Smooth muscle cell (in vitro differentiated cells): ENCODE measurements around the gene CCDC81. TPM values are rescaled to one million over a fixed set of nuclear protein-coding genes. Genes with fewer than 3 reads are reported as not detected.

Source experiments
- DNase-seq: peaks from one replicate; lab custom pipeline; 2025; ENCODE audit not compliant: unreplicated experiment; lab: John Stamatoyannopoulos, UW
- H2AFZ ChIP-seq: fragments of 200-600 bp; sonication (generic); 2 replicates; pipeline ENCODE4 v1.6.0; 2016; ENCODE audit warnings: antibody characterized with exemption, low read depth, mild to moderate bottlenecking
- H3F3A ChIP-seq: fragments of 200-600 bp; sonication (generic); 2 replicates; pipeline ENCODE4 v1.6.0; 2017; ENCODE audit warnings: antibody characterized with exemption, low read depth
- H3K27ac ChIP-seq: fragments of 200-600 bp; sonication (generic); 2 replicates; pipeline ENCODE4 v1.5.1; 2016; ENCODE audit warnings: low read depth, mild to moderate bottlenecking
- H3K27me3 ChIP-seq: fragments of 200-600 bp; sonication (generic); 2 replicates; pipeline ENCODE4 v1.6.1; 2016; ENCODE audit warnings: low read depth, mild to moderate bottlenecking
- H3K36me3 ChIP-seq: fragments of 200-600 bp; sonication (generic); 2 replicates; pipeline ENCODE4 v1.5.1; 2016; ENCODE audit warnings: low read depth
- H3K4me1 ChIP-seq: fragments of 200-600 bp; sonication (generic); 2 replicates; pipeline ENCODE4 v1.5.1; 2016; ENCODE audit warnings: low read depth
- H3K4me2 ChIP-seq: fragments of 200-600 bp; sonication (generic); 2 replicates; pipeline ENCODE4 v1.6.0; 2016; ENCODE audit warnings: mild to moderate bottlenecking
- H3K4me3 ChIP-seq: fragments of 200-600 bp; sonication (generic); 2 replicates; pipeline ENCODE4 v1.5.1; 2016; ENCODE audit warnings: mild to moderate bottlenecking
- H3K79me2 ChIP-seq: fragments of 200-600 bp; sonication (generic); 2 replicates; pipeline ENCODE4 v1.6.0; 2016; ENCODE audit warnings: low read depth, mild to moderate bottlenecking
- H3K9ac ChIP-seq: fragments of 200-600 bp; sonication (generic); 2 replicates; pipeline ENCODE4 v1.6.0; 2016; ENCODE audit warnings: low read depth
- H3K9me3 ChIP-seq: fragments of 200-600 bp; sonication (generic); replicated peaks from 2 replicates; pipeline ENCODE4 v1.5.1; 2016; ENCODE audit warnings: low read depth
- H4K20me1 ChIP-seq: fragments of 200-600 bp; sonication (generic); 2 replicates; pipeline ENCODE4 v1.6.0; 2016; ENCODE audit warnings: low read depth
- CTCF ChIP-seq: fragments of 200-600 bp; sonication (generic); IDR thresholded peaks from 2 replicates; pipeline ENCODE4 v1.5.1; 2017; ENCODE audit warnings: borderline replicate concordance, mild to moderate bottlenecking, antibody characterized with exemption; ENCODE audit not compliant: insufficient read depth, poor library complexity, severe bottlenecking
- WGBS: methylation state at CpG from one replicate; pipeline ENCODE4 v1.1.7; 2016; ENCODE audit warnings: low lambda C conversion rate; 5-methylcytosine and 5-hydroxymethylcytosine counted together
- polyA plus RNA-seq: library from polyadenylated mRNA; unstranded; fragments of >200 nt; fragmentation: Nextera tagmentation; extraction: Ambion mirVana; gene quantifications from 2 replicates; pipeline ENCODE4 v1.2.1, GENCODE V29; 2016
- total RNA-seq: library from RNA; depleted of rRNA; stranded (reverse); fragments of >200 nt; gene quantifications from 2 replicates; pipeline ENCODE4 v1.2.3, GENCODE V29; 2014

Gene CCDC81
- total and polyA plus RNA-seq, 2 experiments from 2014 or later: 4.8 to 9.8 TPM

- WGBS: 89% methylated on average over 5 of the region's 5 CpGs
- Histone ChIP-seq H3K9me3 (no peaks in the 10 kb centered on the region), H3K79me2 (no peaks in the 10 kb centered on the region), H3K27me3 (no peaks in the 10 kb centered on the region), H3K27ac (no peak overlapping the region), H4K20me1 (no peaks in the 10 kb centered on the region), H3K4me1 (no peaks in the 10 kb centered on the region), H3K4me3 (no peak overlapping the region), H3F3A (no peaks in the 10 kb centered on the region), H3K36me3 (no peaks in the 10 kb centered on the region), H2AFZ (no peak overlapping the region), H3K9ac (no peak overlapping the region), H3K4me2 (no peak overlapping the region)
- no peak for DNase-seq
- TF ChIP-seq CTCF: no peak
Observed at GRCh38 chr11:86383041-86383955, 8.6 kb downstream of the CCDC81 start.

GRCh38 chr11:86386283-86386682 lies 11.6 kb downstream of the CCDC81 start:
- H3K4me3 ChIP-seq: no peak overlapping the region
- H3K9me3 ChIP-seq: no peaks in the 10 kb centered on the region
- no peaks in the 10 kb centered on the region for H3K4me1 ChIP-seq
- WGBS: 91% methylated on average over 2 of the region's 2 CpGs
- no peaks in the 10 kb centered on the region for H3F3A ChIP-seq
- no peak overlapping the region for H3K4me2 ChIP-seq
- no peaks in the 10 kb centered on the region for H3K36me3 ChIP-seq
- no peak for DNase-seq
- TF ChIP-seq CTCF: no peak
- H3K27me3 ChIP-seq: no peaks in the 10 kb centered on the region
- no peak overlapping the region for H3K9ac ChIP-seq
- H3K79me2 ChIP-seq: no peaks in the 10 kb centered on the region
- no peak overlapping the region for H3K27ac ChIP-seq
- H4K20me1 ChIP-seq: no peaks in the 10 kb centered on the region
- H2AFZ ChIP-seq: no peak overlapping the region

- WGBS: 91% methylated on average over 2 of the region's 2 CpGs
- Histone ChIP-seq H3K4me3 (no peak overlapping the region), H3K9ac (no peak overlapping the region), H3K36me3 (no peaks in the 10 kb centered on the region), H3K27me3 (no peaks in the 10 kb centered on the region), H4K20me1 (no peaks in the 10 kb centered on the region), H3K4me1 (no peaks in the 10 kb centered on the region), H3K79me2 (no peaks in the 10 kb centered on the region), H3K4me2 (no peak overlapping the region), H3K9me3 (no peaks in the 10 kb centered on the region), H2AFZ (no peak overlapping the region), H3K27ac (no peak overlapping the region), H3F3A (no peaks in the 10 kb centered on the region)
- TF ChIP-seq CTCF: no peak
- DNase-seq: no peak
Observed at GRCh38 chr11:86386746-86387145, 12.1 kb downstream of the CCDC81 start.

- no peak for TF ChIP-seq CTCF
- H3K27me3 ChIP-seq: no peaks in the 10 kb centered on the region
- H3K9ac ChIP-seq: no peak overlapping the region
- H3K4me3 ChIP-seq: no peak overlapping the region
- no peaks in the 10 kb centered on the region for H3K79me2 ChIP-seq
- 77% methylated on average over 4 of the region's 4 CpGs for WGBS
- H3K4me2 ChIP-seq: no peak overlapping the region
- H3K9me3 ChIP-seq: no peaks in the 10 kb centered on the region
- no peaks in the 10 kb centered on the region for H3K4me1 ChIP-seq
- H3K36me3 ChIP-seq: no peaks in the 10 kb centered on the region
- DNase-seq: no peak
- H2AFZ ChIP-seq: no peak overlapping the region
- no peaks in the 10 kb centered on the region for H4K20me1 ChIP-seq
- no peaks in the 10 kb centered on the region for H3F3A ChIP-seq
- no peak overlapping the region for H3K27ac ChIP-seq
Observed at GRCh38 chr11:86388198-86388597, 13.5 kb downstream of the CCDC81 start.
